Brain microvascular endothelial cell (primary cell): ENCODE data around the gene STX2.

Experiments
- DNase-seq: peaks from one replicate; pipeline ENCODE4 v3.0.0-alpha.2; 2020
- H3K27ac ChIP-seq: fragments of 250-450 bp; sonication (Bioruptor Pico); 2 replicates; pipeline ENCODE4 v1.5.1; 2020; ENCODE audit warnings: mild to moderate bottlenecking, moderate library complexity
- H3K27me3 ChIP-seq: fragments of 250-450 bp; sonication (Bioruptor Pico); replicated peaks from 2 replicates; pipeline ENCODE4 v1.5.1; 2020; ENCODE audit warnings: mild to moderate bottlenecking
- H3K36me3 ChIP-seq: fragments of 250-450 bp; sonication (Bioruptor Pico); replicated peaks from 2 replicates; pipeline ENCODE4 v1.5.1; 2020; ENCODE audit warnings: mild to moderate bottlenecking
- H3K4me3 ChIP-seq: 2 replicates; pipeline ENCODE4 v1.5.1; 2011; ENCODE audit warnings: low read depth, mild to moderate bottlenecking, control low read depth, low read length, moderate library complexity
- CTCF ChIP-seq: IDR thresholded peaks from 2 replicates; pipeline ENCODE4 v1.5.1; 2011; ENCODE audit warnings: low read depth, mild to moderate bottlenecking, moderate library complexity, low read length, control low read depth, inconsistent platforms; ENCODE audit errors: missing control alignments
- in situ Hi-C: cut with HindIII; loops from 2 replicates; pipeline ENCODE4 v1.10.0; 2017; ENCODE audit warnings: low sequenced_read_pairs, low pct_ligation_motif_present

Gene STX2

GRCh38 chr12:130838284-130838950 lies 633 bp downstream of the STX2 start:
- in situ Hi-C loops: no loop called here
- Histone ChIP-seq H3K27me3 (no peaks in the 10 kb centered on the region), H3K27ac (peak overlapping the region; percentile 55), H3K4me3 (peak overlapping the region; percentile 79), H3K36me3 (no peaks in the 10 kb centered on the region)
- TF ChIP-seq CTCF: no peak
- peak; percentile 13 for DNase-seq

- H3K27ac ChIP-seq: no peak overlapping the region
- TF ChIP-seq CTCF: no peak
- no peaks in the 10 kb centered on the region for H3K36me3 ChIP-seq
- in situ Hi-C loops: no loop called here
- no peak for DNase-seq
- no peak overlapping the region for H3K4me3 ChIP-seq
- no peaks in the 10 kb centered on the region for H3K27me3 ChIP-seq
Observed at GRCh38 chr12:130835436-130835835, 3.6 kb downstream of the STX2 start.

- H3K36me3 ChIP-seq: no peaks in the 10 kb centered on the region
- no peak overlapping the region for H3K27ac ChIP-seq
- no peak overlapping the region for H3K4me3 ChIP-seq
- TF ChIP-seq CTCF: no peak
- no peak for DNase-seq
- in situ Hi-C loops: no loop called here
- H3K27me3 ChIP-seq: no peaks in the 10 kb centered on the region
Observed at GRCh38 chr12:130835011-130835410, 4.0 kb downstream of the STX2 start.

- in situ Hi-C loops: no loop called here
- Histone ChIP-seq H3K27me3 (no peaks in the 10 kb centered on the region), H3K36me3 (no peaks in the 10 kb centered on the region), H3K27ac (no peak overlapping the region), H3K4me3 (no peak overlapping the region)
- TF ChIP-seq CTCF: no peak
- DNase-seq: peak; percentile 25
Observed at GRCh38 chr12:130832561-130833209, 6.4 kb downstream of the STX2 start.

GRCh38 chr12:130831876-130832405 lies 7.1 kb downstream of the STX2 start:
- Histone ChIP-seq H3K4me3 (no peak overlapping the region), H3K27me3 (no peaks in the 10 kb centered on the region), H3K27ac (no peak overlapping the region), H3K36me3 (no peaks in the 10 kb centered on the region)
- no peak for TF ChIP-seq CTCF
- in situ Hi-C loops: no loop called here
- no peak for DNase-seq
